ENCODE results near the gene MEGF11.

MEGF11 gene

DNA sequence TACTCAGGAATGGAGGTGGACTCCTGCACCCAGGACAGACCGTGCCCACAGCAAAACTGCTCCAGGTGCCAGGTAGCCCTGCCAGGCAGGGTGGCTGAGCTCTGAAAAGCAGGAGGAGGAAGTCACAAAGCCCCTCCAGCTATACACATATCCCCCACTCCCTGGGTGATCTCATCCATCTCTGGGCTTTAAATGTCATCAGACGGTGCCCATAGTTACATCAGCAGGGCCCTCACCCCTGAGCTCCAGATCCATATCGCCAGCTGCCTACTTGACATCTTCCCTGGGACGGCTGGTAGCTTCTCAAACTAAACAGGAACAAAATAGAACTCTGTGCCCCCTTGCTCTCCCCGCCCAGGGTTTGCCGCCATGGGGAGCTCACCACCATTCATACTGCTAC is 87.7 kb downstream of the MEGF11 start:
- peaks cover 2% of the 10 kb centered on the region for H3K36me3 Mint-ChIP-seq (ENCODE audit: insufficient read depth)
- H3K4me3 Mint-ChIP-seq, result no peak overlapping the region
- peaks cover 3% of the 10 kb centered on the region for H3K4me1 Mint-ChIP-seq
- peaks cover 10% of the 10 kb centered on the region for H3K27me3 Mint-ChIP-seq
- H3K27ac Mint-ChIP-seq (ENCODE audit: low read depth), result no peak overlapping the region
- no peak for ATAC-seq (replicated peaks; ENCODE audit: extremely low read depth, poor library complexity, severe bottlenecking)
- DNase-seq (ENCODE audit: low spot score in 2 of 2), result no peak
- H3K9me3 Mint-ChIP-seq, result no peaks in the 10 kb centered on the region

DNA sequence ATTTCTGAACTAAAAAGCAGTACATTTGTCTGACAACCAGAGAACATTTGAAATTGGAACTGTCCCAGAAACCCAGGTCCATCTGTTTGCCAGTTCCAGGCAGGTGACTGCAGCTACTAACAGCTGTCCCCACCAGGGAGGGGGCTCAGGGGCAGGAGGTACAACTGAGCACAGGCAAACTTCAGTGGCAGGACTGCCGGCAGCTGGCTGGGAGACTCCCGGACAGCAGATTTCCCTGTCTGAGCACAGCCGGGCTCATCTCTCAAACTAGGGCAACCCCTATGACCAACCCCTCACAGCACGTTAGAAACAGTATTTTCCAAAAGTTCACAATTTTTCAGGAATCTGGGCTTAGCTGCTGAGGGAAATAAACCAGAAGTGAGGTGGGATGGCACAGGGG is 88.8 kb downstream of the MEGF11 start:
- Mint-ChIP-seq H3K27me3 (peaks cover 10% of the 10 kb centered on the region), H3K4me3 (no peak overlapping the region), H3K4me1 (peaks cover 5% of the 10 kb centered on the region), H3K27ac (ENCODE audit: low read depth) (no peak overlapping the region), H3K36me3 (ENCODE audit: insufficient read depth) (peaks cover 2% of the 10 kb centered on the region), H3K9me3 (no peaks in the 10 kb centered on the region)
- ATAC-seq (replicated peaks; ENCODE audit: extremely low read depth, poor library complexity, severe bottlenecking) (no peak), DNase-seq (ENCODE audit: low spot score in 2 of 2) (no peak)

DNA sequence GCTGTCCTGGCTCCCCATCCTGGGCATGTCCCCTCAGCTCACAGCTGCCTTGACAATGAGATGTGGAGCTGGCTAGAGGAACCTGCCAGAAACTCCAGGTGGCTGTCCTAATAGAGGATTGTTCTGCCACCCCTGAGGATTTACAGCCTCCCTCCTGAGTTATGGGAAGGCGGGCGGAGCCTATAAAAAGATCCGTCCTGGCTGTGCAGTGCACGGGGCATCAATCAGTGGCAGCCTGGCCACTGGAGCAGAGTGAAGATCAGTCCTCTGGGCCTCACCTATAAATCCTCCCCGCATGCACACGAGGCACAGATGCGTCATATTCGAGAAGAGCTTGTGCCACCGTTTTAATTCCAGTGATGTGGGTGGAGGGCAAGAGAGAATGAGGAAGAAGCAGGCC is 90.0 kb downstream of the MEGF11 start:
- Mint-ChIP-seq H3K27me3 (peaks cover 15% of the 10 kb centered on the region), H3K9me3 (no peaks in the 10 kb centered on the region), H3K4me3 (no peak overlapping the region), H3K36me3 (ENCODE audit: insufficient read depth) (no peaks in the 10 kb centered on the region), H3K27ac (ENCODE audit: low read depth) (no peak overlapping the region), H3K4me1 (peaks cover 5% of the 10 kb centered on the region)
- ATAC-seq (replicated peaks; ENCODE audit: extremely low read depth, poor library complexity, severe bottlenecking) (no peak), DNase-seq (ENCODE audit: low spot score in 2 of 2) (no peak)

DNA sequence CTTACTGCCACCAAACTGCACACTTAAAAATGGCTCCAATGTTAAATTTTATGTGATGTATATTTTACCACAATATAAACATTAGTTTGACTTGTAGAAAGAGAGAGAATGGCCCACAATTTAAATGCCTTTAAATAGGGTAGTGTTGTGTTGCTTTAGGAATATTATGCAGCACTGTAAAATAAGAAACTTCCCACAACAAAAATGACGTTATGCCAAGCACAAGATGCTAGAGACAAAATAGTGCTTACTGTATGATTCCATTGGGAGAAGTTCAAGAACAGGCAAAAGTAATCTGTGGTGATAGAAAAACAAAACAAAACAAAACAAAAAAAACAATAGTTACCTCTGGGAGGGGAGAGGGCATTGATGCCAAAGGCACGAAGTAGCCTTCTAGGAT is 91.3 kb downstream of the MEGF11 start:
- H3K36me3 Mint-ChIP-seq (ENCODE audit: insufficient read depth), result no peaks in the 10 kb centered on the region
- peaks cover 21% of the 10 kb centered on the region for H3K27me3 Mint-ChIP-seq
- no peak overlapping the region for H3K4me3 Mint-ChIP-seq
- H3K27ac Mint-ChIP-seq (ENCODE audit: low read depth), result no peak overlapping the region
- peaks cover 5% of the 10 kb centered on the region for H3K4me1 Mint-ChIP-seq
- ATAC-seq (replicated peaks; ENCODE audit: extremely low read depth, poor library complexity, severe bottlenecking), result no peak
- DNase-seq (ENCODE audit: low spot score in 2 of 2), result no peak
- H3K9me3 Mint-ChIP-seq, result no peaks in the 10 kb centered on the region

DNA sequence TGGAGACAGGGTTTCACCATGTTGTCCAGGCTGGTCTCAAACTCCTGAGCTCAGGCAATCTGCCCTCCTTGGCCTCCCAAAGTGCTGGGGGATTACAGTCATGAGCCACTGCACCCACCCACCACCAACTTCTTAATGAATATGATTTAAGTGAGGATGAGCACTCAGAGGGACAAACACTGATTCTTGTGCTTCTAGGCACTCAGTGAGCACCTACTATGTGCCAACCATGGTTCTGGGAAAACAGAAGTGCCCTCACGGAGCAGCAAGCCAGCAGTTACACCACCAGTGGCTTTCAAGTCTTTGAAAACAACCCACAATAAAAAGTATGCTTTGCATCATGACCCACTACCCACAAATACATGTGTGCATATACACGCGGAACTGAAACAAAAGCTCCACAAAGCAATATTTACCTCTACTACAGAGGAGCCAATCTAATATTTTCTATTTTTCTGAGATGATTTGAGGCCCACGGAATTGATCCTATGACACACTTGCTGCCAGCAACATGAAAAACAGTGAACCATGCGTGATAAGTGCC is 91.9 kb downstream of the MEGF11 start:
- Mint-ChIP-seq H3K36me3 (ENCODE audit: insufficient read depth) (no peaks in the 10 kb centered on the region), H3K4me3 (no peak overlapping the region), H3K27ac (ENCODE audit: low read depth) (no peak overlapping the region), H3K27me3 (peaks cover 27% of the 10 kb centered on the region), H3K4me1 (peaks cover 5% of the 10 kb centered on the region), H3K9me3 (no peaks in the 10 kb centered on the region)
- ATAC-seq (replicated peaks; ENCODE audit: extremely low read depth, poor library complexity, severe bottlenecking) (no peak), DNase-seq (ENCODE audit: low spot score in 2 of 2) (no peak)

DNA sequence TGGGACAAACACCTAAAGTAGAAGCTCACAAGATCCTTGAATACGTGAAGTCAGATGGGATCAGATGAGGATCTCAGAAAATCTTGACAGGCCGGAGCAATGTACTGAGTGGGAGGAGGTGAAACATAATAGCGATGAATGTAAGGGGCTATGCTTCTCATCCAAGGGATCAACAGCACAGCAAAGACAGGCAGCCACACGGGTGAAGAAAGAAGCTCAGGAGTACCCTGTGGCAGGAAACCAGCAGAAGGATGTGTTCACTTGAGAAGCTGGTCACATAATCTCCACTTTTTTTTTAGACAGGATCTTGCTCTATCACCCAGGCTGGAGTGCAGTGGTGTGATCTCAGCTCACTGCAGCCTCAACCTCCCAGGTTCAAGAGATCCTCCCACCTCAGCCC is 92.4 kb downstream of the MEGF11 start:
- Mint-ChIP-seq H3K4me1 (peaks cover 5% of the 10 kb centered on the region), H3K27me3 (peaks cover 27% of the 10 kb centered on the region), H3K27ac (ENCODE audit: low read depth) (no peak overlapping the region), H3K4me3 (no peak overlapping the region), H3K9me3 (no peaks in the 10 kb centered on the region), H3K36me3 (ENCODE audit: insufficient read depth) (no peaks in the 10 kb centered on the region)
- no peak for ATAC-seq (replicated peaks; ENCODE audit: extremely low read depth, poor library complexity, severe bottlenecking)
- no peak for DNase-seq (ENCODE audit: low spot score in 2 of 2)

DNA sequence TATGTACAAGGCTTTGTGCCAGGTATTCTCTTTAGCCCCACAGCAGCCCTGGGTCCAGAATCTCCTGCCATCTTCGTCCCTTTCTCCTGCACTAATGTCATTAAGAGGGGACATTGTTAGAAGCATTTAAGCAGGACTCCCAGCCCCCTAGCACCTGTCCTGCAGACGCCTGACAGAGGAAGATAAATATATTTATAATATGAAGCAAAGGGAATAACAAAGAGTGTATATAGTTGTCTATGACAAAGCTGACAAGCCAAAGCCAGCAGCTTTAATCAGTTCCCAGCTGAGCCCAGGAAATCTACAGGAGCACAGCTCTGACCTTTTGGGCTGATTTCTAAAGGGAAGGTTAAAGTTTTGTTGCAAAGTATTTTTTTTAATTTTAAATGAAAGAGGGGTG is 96.0 kb downstream of the MEGF11 start:
- H3K27ac Mint-ChIP-seq (ENCODE audit: low read depth), result no peak overlapping the region
- no peak for ATAC-seq (replicated peaks; ENCODE audit: extremely low read depth, poor library complexity, severe bottlenecking)
- no peaks in the 10 kb centered on the region for H3K9me3 Mint-ChIP-seq
- DNase-seq (ENCODE audit: low spot score in 2 of 2), result no peak
- no peaks in the 10 kb centered on the region for H3K36me3 Mint-ChIP-seq (ENCODE audit: insufficient read depth)
- H3K4me1 Mint-ChIP-seq, result peaks cover 5% of the 10 kb centered on the region
- no peak overlapping the region for H3K4me3 Mint-ChIP-seq
- H3K27me3 Mint-ChIP-seq, result peaks cover 55% of the 10 kb centered on the region

DNA sequence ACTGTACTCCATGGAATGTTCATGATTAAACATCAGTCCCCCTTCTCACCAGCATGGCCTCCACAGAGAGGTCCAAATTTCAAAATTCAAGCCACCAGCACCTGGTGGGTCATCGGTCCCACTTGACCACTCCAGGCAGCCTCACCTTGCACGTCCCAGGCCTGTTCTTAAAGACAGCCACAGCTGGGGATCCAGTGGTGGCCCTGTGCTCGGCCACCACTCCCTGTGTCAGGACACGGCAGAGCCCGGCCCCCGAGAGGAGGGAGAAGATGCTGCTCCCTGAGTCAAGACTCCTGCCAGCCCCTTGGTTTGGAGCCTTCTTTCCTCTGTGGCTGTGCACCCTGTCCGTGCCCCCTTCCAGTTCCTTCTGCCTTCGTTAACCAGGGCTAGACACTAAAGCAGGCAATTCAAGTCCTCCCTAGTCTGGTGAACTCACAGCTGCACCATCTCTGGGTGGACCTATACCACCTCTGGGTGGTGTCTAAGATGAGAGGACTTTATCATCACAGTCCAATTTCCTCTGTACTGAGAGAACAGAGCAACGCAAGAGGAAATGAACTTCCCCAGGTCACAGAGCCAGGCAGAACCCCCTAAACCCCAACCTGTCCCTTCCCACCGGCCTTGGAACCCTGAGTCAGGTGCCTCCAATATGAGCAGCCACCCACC is 97.1 kb downstream of the MEGF11 start:
- no peaks in the 10 kb centered on the region for H3K9me3 Mint-ChIP-seq
- H3K27ac Mint-ChIP-seq (ENCODE audit: low read depth), result no peak overlapping the region
- DNase-seq (ENCODE audit: low spot score in 2 of 2) (no peak), ATAC-seq (replicated peaks; ENCODE audit: extremely low read depth, poor library complexity, severe bottlenecking) (no peak)
- no peak overlapping the region for H3K4me3 Mint-ChIP-seq
- peaks cover 2% of the 10 kb centered on the region for H3K36me3 Mint-ChIP-seq (ENCODE audit: insufficient read depth)
- H3K27me3 Mint-ChIP-seq, result peaks cover 65% of the 10 kb centered on the region
- peaks cover 5% of the 10 kb centered on the region for H3K4me1 Mint-ChIP-seq

DNA sequence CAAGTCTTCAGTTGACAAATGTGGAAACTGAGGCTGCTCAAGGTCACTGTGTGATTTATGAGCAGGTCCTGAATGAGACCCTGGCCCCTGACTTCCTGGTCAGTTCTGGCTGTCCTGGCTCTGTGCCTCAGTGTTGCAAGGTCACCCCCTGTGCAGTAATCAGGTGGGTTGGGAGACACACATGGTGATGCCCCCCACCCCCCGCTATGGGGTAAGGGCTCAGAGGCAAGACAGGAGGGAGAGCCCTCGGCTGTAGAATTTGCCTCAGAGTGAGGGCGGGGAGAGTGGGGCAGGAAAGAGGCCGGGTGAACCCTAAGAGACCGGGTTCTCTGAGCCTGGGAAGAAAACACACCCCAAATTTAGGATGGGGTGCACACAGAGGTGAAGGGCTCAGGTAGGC is 98.5 kb downstream of the MEGF11 start:
- no peak for DNase-seq (ENCODE audit: low spot score in 2 of 2)
- Mint-ChIP-seq H3K27ac (ENCODE audit: low read depth) (no peak overlapping the region), H3K4me3 (no peak overlapping the region), H3K36me3 (ENCODE audit: insufficient read depth) (peaks cover 3% of the 10 kb centered on the region), H3K4me1 (no peaks in the 10 kb centered on the region), H3K9me3 (no peaks in the 10 kb centered on the region), H3K27me3 (peaks cover 79% of the 10 kb centered on the region)
- ATAC-seq (replicated peaks; ENCODE audit: extremely low read depth, poor library complexity, severe bottlenecking), result no peak

DNA sequence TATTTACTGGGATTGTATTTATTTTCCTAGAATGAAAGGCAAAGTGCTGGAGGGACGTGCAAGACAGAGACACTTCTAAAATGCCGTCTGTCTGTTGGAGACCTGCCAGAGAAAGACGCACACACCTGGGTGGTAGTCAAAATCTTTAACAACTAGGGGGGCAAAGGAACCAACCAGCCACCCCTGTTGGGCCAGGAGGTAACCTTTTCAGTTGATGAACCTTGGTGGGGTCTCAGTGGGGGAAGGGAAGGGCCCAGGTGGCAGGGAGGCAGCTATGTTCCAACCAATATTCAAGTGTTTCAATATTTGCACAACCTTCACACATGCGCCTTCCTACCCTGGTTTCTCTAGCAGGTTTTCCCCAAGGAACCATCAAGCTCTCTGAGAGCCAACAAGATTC is 99.0 kb downstream of the MEGF11 start:
- H3K9me3 Mint-ChIP-seq, result no peaks in the 10 kb centered on the region
- ATAC-seq (replicated peaks; ENCODE audit: extremely low read depth, poor library complexity, severe bottlenecking) (no peak), DNase-seq (ENCODE audit: low spot score in 2 of 2) (no peak)
- no peaks in the 10 kb centered on the region for H3K4me1 Mint-ChIP-seq
- H3K4me3 Mint-ChIP-seq, result no peak overlapping the region
- H3K27ac Mint-ChIP-seq (ENCODE audit: low read depth), result no peak overlapping the region
- H3K27me3 Mint-ChIP-seq, result peaks cover 84% of the 10 kb centered on the region
- peaks cover 3% of the 10 kb centered on the region for H3K36me3 Mint-ChIP-seq (ENCODE audit: insufficient read depth)

DNA sequence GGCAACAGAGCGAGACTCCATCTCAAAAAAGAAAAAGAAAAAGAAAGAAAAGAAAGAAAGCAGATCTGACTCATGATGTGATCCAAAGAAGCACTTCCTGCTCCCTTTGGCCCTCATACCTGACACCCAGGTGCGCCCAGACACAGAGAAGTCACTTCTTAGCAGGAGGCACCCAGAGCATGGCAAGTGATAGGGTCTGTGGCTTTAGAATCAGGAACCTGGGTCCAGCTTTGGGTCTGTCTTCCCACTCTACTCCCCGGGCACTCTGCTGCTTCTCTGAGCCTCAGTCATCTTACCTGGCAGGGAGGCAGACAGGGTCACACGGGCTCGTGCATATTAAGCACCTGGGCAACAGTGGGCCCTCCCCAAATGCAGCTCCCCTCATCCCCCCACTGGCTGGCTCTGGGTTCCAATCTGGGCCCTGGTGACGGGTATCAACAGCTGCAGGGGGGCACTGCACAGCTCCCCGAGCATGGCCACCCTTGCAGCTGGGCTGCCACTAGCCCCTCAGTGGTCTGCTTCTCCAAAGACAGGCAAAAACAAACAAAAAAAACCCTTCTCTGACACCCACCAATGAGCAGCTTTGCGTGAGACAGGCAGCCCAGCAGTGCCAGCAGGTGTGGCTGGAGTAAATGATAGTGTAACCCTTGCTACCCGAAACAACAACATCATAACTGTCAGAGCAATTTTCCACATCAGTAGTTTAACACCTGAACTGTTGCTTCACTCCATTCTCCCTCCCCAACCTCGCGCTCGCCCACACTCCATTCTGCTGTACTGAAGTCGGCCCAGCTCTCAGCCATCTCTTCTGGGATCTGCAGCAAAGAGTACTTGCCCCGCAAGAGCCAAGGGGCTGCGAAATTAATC is 99.8 kb downstream of the MEGF11 start:
- H3K27me3 Mint-ChIP-seq, result peaks cover 89% of the 10 kb centered on the region
- no peak overlapping the region for H3K27ac Mint-ChIP-seq (ENCODE audit: low read depth)
- H3K36me3 Mint-ChIP-seq (ENCODE audit: insufficient read depth), result peaks cover 3% of the 10 kb centered on the region
- ATAC-seq (replicated peaks; ENCODE audit: extremely low read depth, poor library complexity, severe bottlenecking) (no peak), DNase-seq (ENCODE audit: low spot score in 2 of 2) (no peak)
- H3K4me1 Mint-ChIP-seq, result no peaks in the 10 kb centered on the region
- H3K9me3 Mint-ChIP-seq, result no peaks in the 10 kb centered on the region
- no peak overlapping the region for H3K4me3 Mint-ChIP-seq

DNA sequence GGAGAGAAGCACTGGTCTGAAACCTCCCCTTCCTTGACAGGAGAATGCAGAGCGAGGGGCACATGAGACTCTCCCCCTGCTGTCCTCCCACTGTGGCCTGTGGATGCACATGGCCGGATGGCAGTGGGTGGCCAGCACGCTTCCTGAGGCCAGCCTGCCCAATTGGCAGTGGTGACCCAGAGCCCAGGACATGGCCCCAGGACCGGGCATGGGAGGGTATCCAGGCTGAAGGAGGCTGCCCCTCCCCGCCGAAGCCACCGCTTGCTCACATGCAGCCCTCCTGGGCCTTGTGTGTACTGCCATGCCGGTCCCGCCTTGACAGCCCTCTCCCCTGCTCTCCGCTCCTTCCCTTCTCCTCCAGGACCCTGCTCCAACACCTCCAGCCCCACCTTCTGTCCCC is 100.9 kb downstream of the MEGF11 start:
- Mint-ChIP-seq H3K27ac (ENCODE audit: low read depth) (no peak overlapping the region), H3K4me1 (no peaks in the 10 kb centered on the region)
- no peak for ATAC-seq (replicated peaks; ENCODE audit: extremely low read depth, poor library complexity, severe bottlenecking)

DNA sequence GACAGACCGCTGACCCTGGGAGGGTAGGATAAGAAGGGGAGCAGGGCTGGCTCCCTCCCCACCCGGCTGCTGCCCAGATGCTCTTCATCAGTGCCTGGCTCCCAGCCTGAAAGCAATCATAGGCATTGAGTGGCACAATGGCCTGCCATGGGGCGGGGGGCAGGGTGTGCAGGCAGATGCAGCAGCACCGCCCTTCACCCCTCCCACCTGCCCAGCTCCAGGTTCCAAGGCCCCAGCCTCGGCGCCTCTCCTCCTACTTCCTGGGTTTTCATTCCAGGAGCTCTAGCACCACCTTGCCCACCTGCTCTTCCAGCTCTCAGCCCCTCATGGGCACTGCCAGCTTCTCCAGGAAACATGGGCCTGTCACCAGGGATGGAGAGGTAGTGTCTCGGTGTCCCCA is 101.7 kb downstream of the MEGF11 start:
- ATAC-seq (replicated peaks; ENCODE audit: extremely low read depth, poor library complexity, severe bottlenecking) (no peak), DNase-seq (ENCODE audit: low spot score in 2 of 2) (no peak)
- H3K4me1 Mint-ChIP-seq, result no peaks in the 10 kb centered on the region
- H3K27me3 Mint-ChIP-seq, result peaks cover 94% of the 10 kb centered on the region
- H3K36me3 Mint-ChIP-seq (ENCODE audit: insufficient read depth), result peaks cover 3% of the 10 kb centered on the region
- H3K9me3 Mint-ChIP-seq, result no peaks in the 10 kb centered on the region
- H3K27ac Mint-ChIP-seq (ENCODE audit: low read depth), result no peak overlapping the region
- no peak overlapping the region for H3K4me3 Mint-ChIP-seq

More for the DNA sequence above, 100.9 kb downstream of the MEGF11 start:
- peaks cover 92% of the 10 kb centered on the region for H3K27me3 Mint-ChIP-seq
- DNase-seq (ENCODE audit: low spot score in 2 of 2), result no peak
- peaks cover 3% of the 10 kb centered on the region for H3K36me3 Mint-ChIP-seq (ENCODE audit: insufficient read depth)
- no peaks in the 10 kb centered on the region for H3K9me3 Mint-ChIP-seq
- no peak overlapping the region for H3K4me3 Mint-ChIP-seq
